HepG2 (cell line): ENCODE data around the gene SPATA32. TPM values are rescaled to one million over a fixed set of nuclear protein-coding genes. Genes with fewer than 3 reads are reported as not detected.

Source experiments
- BORCS8-MEF2B ChIP-seq: sonication (generic); formaldehyde crosslinking; IDR thresholded peaks from 2 replicates; pipeline ENCODE4 v1.8.0; 2022; ENCODE audit warnings: mild to moderate bottlenecking, missing genetic modification reagents
- EED ChIP-seq: sonication (generic); formaldehyde crosslinking; IDR thresholded peaks from 2 replicates; pipeline ENCODE4 v1.5.0; 2020; ENCODE audit warnings: mild to moderate bottlenecking, missing genetic modification reagents
- FOXC1 ChIP-seq: sonication (generic); formaldehyde crosslinking; IDR thresholded peaks from 2 replicates; pipeline ENCODE4 v1.8.0; 2022; ENCODE audit warnings: mild to moderate bottlenecking, missing genetic modification reagents, borderline replicate concordance
- HNRNPK ChIP-seq: fragments of 200-400 bp; formaldehyde crosslinking; IDR thresholded peaks from 2 replicates; pipeline ENCODE4 v1.6.1; 2018; ENCODE audit warnings: low read length, low read depth, moderate library complexity, mild to moderate bottlenecking; ENCODE audit not compliant: poor library complexity, severe bottlenecking
- HNRNPL ChIP-seq: fragments of 200-400 bp; formaldehyde crosslinking; IDR thresholded peaks from 2 replicates; pipeline ENCODE4 v1.6.1; 2017; ENCODE audit warnings: mild to moderate bottlenecking, low read depth, low read length
- KLF13 ChIP-seq: sonication (generic); formaldehyde crosslinking; IDR thresholded peaks from 2 replicates; pipeline ENCODE4 v1.4.0; 2020; ENCODE audit warnings: mild to moderate bottlenecking, missing genetic modification reagents
- MAZ ChIP-seq, 2 experiments: sonication (generic) in 1 of 2; formaldehyde crosslinking in 1 of 2; IDR thresholded peaks; 2 replicates each; pipeline versions ENCODE4 v1.5.0 to v1.6.1; 2012 to 2020; ENCODE audit warnings: low read depth in 2 of 2, mild to moderate bottlenecking in 2 of 2, borderline replicate concordance in 1 of 2, improper control_type of control experiment in 1 of 2, low read length in 1 of 2, missing genetic modification reagents in 1 of 2, moderate library complexity in 1 of 2
- MED13 ChIP-seq: sonication (generic); formaldehyde crosslinking; IDR thresholded peaks from 2 replicates; pipeline ENCODE4 v1.5.0; 2020; ENCODE audit warnings: missing genetic modification reagents
- TSC22D2 ChIP-seq: sonication (generic); formaldehyde crosslinking; IDR thresholded peaks from 2 replicates; pipeline ENCODE4 v1.5.1; 2020; ENCODE audit warnings: missing genetic modification reagents, mild to moderate bottlenecking, borderline replicate concordance
- ZBED4 ChIP-seq: sonication (generic); formaldehyde crosslinking; IDR thresholded peaks from 2 replicates; pipeline ENCODE4 v1.4.0; 2020; ENCODE audit warnings: missing genetic modification reagents, borderline replicate concordance
- ZIK1 ChIP-seq: sonication (generic); formaldehyde crosslinking; IDR thresholded peaks from 2 replicates; pipeline ENCODE4 v1.5.0; 2020; ENCODE audit warnings: mild to moderate bottlenecking, low read depth, missing genetic modification reagents, borderline replicate concordance
- ZNF639 ChIP-seq: conservative IDR thresholded peaks from 2 replicates; pipeline ENCODE4 v1.6.1; 2018; ENCODE audit warnings: missing genetic modification reagents
- ZNF703 ChIP-seq: sonication (generic); formaldehyde crosslinking; IDR thresholded peaks from 2 replicates; pipeline ENCODE4 v1.5.1; 2020; ENCODE audit warnings: missing genetic modification reagents, mild to moderate bottlenecking, moderate library complexity, borderline replicate concordance
- polyA plus RNA-seq, 8 experiments: library from polyadenylated mRNA; depleted of rRNA in 3 of 8; stranded (reverse) in 7 of 8; unstranded in 1 of 8; fragments of >200 nt; fragmentation: Illumina TruSeq in 4 of 8; extraction: Trizol in 4 of 8; gene quantifications; 2 replicates each; pipeline versions ENCODE4 v1.2.1 to v1.2.3, GENCODE V29; 2011 to 2016; ENCODE audit warnings: low read depth in 4 of 8, missing spikeins in 1 of 8, mixed read lengths in 1 of 8; ENCODE audit not compliant: insufficient read depth in 1 of 8
- total RNA-seq, 5 experiments: library from RNA; depleted of rRNA; stranded (reverse); fragments of >200 nt; fragmentation: Illumina TruSeq; extraction: Trizol; gene quantifications; 2 replicates each; pipeline ENCODE4 v1.2.3, GENCODE V29; 2016; ENCODE audit warnings: low read depth in 1 of 5
- TF ChIP-seq, protein P1 (sequence below): sonication (generic); formaldehyde crosslinking; IDR thresholded peaks from 2 replicates; pipeline ENCODE4 v1.8.0; 2022; ENCODE audit warnings: missing genetic modification reagents, mild to moderate bottlenecking, borderline replicate concordance
- TF ChIP-seq, protein P2 (sequence below): IDR thresholded peaks from 2 replicates; pipeline ENCODE4 v1.6.1; 2016; ENCODE audit warnings: low read depth, missing genetic modification reagents, missing compliant biosample characterization

SPATA32 gene
- total and polyA plus RNA-seq, 2 of the 13 experiments (the other 11 are each of a cell fraction or from before 2014, with no cell fraction given), result not detected

DNA sequence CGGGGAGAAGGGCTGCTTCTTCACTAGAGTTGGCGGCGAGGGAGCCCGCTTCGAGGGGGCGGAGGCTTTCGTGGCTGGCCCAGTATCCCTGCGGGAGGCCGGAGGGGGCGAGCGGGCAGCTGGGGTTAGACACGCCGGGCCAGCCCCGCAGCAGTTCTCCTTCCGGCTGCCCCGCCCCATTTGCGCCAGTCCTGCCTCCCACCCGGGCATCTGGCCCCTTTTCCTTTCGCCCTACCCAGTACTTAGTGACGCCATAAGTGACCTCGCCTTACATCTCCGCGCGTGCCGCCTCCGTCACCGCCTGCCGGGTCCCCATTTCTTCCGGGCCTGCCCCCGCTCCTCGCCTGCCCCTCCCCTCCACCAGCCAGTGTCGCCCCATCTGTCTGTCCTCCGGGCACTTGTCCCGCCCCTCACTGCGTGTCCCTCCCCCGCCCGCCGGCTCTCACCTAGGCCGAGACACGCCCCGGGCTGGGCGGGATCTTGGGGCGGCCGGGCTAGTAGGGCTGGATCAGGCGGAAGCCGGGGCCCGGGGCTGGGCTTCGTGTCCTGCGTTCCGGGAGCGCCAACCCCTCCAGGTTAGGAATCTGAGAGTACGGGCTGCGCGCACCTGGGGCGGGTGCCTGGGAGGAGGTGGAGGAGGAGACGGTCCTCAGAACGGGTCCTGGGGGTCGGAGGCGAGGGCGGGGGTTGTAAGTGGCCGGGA, 14.3 kb downstream of the SPATA32 start (continued):
- TF ChIP-seq BORCS8-MEF2B (CRISPR knock-in tag) (peak; percentile 25; the same call in 1 of the 2 replicates), MAZ (IDR thresholded peaks at IDR 0.05; ENCODE audit: borderline replicate concordance, low read depth, low read length) (0 out of 2 replicates have a peak, but pooled peaks have one; percentile 39), MAZ (CRISPR knock-in tag; IDR thresholded peaks at IDR 0.05; ENCODE audit: low read depth) (peak; percentile 78), ZIK1 (CRISPR knock-in tag) (0 out of 2 replicates have a peak, but pooled peaks have one; percentile 47), KLF13 (CRISPR knock-in tag) (no peak; the same call in 1 of the 2 replicates), ZNF703 (CRISPR knock-in tag) (no peak; the same call in 1 of the 2 replicates), ZNF639 (CRISPR knock-in tag) (no peak), EED (CRISPR knock-in tag) (no peak), ZBED4 (peak; percentile 48; the same call in 1 of the 2 replicates), TSC22D2 (CRISPR knock-in tag) (no peak), MED13 (CRISPR knock-in tag) (no peak), HNRNPK (peak; percentile 87), FOXC1 (CRISPR knock-in tag) (no peak), HNRNPL (peak; percentile 40; the same call in 1 of the 2 replicates)
- TF ChIP-seq, protein P1, sequence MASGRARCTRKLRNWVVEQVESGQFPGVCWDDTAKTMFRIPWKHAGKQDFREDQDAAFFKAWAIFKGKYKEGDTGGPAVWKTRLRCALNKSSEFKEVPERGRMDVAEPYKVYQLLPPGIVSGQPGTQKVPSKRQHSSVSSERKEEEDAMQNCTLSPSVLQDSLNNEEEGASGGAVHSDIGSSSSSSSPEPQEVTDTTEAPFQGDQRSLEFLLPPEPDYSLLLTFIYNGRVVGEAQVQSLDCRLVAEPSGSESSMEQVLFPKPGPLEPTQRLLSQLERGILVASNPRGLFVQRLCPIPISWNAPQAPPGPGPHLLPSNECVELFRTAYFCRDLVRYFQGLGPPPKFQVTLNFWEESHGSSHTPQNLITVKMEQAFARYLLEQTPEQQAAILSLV (CRISPR knock-in tag), result no peak
- TF ChIP-seq, protein P2, sequence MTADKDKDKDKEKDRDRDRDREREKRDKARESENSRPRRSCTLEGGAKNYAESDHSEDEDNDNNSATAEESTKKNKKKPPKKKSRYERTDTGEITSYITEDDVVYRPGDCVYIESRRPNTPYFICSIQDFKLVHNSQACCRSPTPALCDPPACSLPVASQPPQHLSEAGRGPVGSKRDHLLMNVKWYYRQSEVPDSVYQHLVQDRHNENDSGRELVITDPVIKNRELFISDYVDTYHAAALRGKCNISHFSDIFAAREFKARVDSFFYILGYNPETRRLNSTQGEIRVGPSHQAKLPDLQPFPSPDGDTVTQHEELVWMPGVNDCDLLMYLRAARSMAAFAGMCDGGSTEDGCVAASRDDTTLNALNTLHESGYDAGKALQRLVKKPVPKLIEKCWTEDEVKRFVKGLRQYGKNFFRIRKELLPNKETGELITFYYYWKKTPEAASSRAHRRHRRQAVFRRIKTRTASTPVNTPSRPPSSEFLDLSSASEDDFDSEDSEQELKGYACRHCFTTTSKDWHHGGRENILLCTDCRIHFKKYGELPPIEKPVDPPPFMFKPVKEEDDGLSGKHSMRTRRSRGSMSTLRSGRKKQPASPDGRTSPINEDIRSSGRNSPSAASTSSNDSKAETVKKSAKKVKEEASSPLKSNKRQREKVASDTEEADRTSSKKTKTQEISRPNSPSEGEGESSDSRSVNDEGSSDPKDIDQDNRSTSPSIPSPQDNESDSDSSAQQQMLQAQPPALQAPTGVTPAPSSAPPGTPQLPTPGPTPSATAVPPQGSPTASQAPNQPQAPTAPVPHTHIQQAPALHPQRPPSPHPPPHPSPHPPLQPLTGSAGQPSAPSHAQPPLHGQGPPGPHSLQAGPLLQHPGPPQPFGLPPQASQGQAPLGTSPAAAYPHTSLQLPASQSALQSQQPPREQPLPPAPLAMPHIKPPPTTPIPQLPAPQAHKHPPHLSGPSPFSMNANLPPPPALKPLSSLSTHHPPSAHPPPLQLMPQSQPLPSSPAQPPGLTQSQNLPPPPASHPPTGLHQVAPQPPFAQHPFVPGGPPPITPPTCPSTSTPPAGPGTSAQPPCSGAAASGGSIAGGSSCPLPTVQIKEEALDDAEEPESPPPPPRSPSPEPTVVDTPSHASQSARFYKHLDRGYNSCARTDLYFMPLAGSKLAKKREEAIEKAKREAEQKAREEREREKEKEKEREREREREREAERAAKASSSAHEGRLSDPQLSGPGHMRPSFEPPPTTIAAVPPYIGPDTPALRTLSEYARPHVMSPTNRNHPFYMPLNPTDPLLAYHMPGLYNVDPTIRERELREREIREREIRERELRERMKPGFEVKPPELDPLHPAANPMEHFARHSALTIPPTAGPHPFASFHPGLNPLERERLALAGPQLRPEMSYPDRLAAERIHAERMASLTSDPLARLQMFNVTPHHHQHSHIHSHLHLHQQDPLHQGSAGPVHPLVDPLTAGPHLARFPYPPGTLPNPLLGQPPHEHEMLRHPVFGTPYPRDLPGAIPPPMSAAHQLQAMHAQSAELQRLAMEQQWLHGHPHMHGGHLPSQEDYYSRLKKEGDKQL, result no peak
